Fibroblast of peridontal ligament (primary cell): ENCODE results near the gene SDR39U1.

Experiments
- DNase-seq: peaks from one replicate; pipeline ENCODE4 v3.0.0-alpha.2; 2010; ENCODE audit errors: extremely low read depth

The SDR39U1 gene

GRCh38 chr14:24429395-24430142 lies 13.0 kb downstream of the SDR39U1 start, which contains the start of the genes CBLN3 and KHNYN:
Gene CBLN3 (minus strand): TSS chr14:24429668. CDS start chr14:24429054, 614 bp downstream.
Gene KHNYN (plus strand): TSS chr14:24429954. CDS start chr14:24430731, 777 bp downstream.
- peak; percentile 91 for DNase-seq

- no peak for DNase-seq
These were observed 13.8 kb downstream of the SDR39U1 start for GRCh38 chr14:24428628-24429394.

DNA sequence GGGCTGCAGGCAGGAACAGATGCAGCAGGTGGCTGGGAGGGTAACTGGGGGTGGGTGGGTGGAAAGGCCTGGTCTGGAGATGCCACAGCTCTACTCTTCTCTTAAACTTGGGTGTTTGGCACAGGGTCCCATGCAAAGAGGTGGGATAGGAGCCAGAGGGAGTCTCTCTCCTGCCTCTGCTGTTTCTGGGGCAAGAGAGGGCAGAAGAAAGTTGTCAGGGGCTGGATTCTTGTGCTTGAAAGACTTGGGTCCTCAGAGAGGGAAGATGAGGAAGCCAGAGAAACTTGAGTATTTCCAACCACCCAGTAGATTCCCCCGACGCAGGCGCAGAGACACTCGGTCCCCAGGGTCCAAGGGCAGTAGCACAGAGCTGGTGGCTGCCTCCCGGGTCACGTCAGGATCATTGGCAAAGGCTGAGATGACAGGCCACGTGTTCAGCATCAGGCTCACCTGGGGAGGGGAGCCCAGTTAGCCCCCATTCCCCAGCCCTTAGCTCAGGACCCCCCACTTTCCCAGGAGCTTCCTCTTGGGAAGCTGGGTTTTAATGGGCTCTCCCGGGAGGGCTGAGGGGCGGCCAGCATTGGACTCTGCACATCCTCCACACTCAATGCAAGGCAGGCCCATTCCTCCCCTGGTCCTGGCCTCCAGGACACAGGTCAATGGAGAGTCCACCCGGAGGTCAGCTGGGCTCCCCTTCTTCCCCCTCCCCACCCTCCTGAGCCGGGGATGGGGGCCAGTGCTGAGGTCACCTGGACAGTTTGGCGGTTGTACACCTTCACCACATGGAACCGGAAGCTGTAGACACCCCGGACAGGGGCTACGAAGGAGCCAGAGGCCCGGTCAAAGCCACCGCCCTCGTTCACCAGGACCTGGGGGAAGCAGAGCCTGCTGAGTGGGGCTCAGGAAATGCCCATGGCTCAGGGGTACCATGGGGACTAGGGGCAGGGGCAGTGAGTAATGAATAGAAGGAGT lies 14.8 kb downstream of the SDR39U1 start:
- no peak for DNase-seq

GRCh38 chr14:24426912-24427536 lies 15.6 kb downstream of the SDR39U1 start:
- no peak for DNase-seq

GRCh38 chr14:24426150-24426911 lies 16.2 kb downstream of the SDR39U1 start:
- no peak for DNase-seq

- DNase-seq: peak; percentile 79
These were observed 16.9 kb downstream of the SDR39U1 start for GRCh38 chr14:24425704-24426103.

DNA sequence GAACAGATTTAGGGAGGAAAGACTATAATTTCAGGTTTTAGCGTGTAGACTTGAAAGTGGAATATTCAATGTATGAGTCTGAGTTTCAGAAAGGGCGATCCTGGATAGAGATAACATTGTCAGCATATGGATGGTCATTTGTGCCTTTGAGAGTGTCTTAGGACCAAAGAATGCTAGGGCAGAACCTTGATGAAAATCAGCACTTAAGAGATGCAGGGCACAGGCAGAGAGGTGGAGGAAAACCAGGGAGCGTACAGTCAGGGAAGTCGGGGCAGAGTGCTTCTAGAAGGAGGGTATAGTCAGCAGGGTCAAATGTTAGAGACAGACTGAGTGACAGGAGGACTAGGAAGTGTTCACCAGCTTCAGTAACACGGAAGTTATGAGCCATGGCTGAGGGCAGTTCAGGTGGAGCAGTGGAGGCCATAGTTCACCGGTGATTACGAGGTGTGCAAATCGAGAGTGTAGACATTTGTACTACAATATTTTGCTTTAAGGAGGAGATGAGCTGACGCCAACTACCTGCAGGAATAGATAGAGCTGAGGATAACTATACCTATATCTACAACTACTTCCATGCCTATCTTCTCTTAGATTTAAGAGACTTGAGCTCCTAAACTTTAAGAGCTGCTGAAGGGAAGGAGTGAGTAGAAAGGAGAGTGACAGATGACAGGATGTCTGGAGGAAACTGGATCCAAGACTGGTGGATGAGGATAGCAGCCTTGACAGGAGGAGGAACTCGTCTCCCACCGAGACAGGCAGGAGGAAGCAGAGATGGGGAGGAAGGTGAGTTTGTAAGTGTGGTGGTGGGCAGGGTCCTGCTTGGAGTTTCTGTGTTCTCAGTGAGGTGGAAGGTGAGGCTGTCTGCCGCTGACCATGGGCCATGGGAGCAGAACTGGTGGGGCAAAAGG lies 19.6 kb downstream of the SDR39U1 start:
- DNase-seq: no peak

DNA sequence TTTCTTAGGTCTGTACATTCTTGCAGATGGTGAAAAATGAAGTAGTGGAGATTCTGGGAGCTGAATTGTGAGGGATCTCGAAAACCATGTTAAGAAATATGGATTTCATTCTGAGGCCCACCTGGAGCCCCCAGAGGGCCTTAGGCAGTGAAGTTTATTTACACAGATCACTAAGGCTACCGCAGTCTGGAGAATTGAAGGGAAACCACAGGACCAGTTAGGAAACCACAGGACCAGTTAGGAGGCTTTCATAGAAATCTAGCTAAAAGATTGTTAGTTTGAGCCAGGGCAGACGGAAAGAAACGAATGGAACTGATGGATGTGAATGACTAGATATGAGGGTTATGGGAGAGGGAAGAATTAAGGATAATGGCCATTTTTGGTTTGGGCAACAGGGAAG lies 20.3 kb downstream of the SDR39U1 start:
- DNase-seq: peak; percentile 49

- DNase-seq: no peak
These were observed 24.1 kb downstream of the SDR39U1 start for GRCh38 chr14:24418492-24418873.

GRCh38 chr14:24417832-24418491 lies 24.6 kb downstream of the SDR39U1 start:
- DNase-seq: no peak

DNA sequence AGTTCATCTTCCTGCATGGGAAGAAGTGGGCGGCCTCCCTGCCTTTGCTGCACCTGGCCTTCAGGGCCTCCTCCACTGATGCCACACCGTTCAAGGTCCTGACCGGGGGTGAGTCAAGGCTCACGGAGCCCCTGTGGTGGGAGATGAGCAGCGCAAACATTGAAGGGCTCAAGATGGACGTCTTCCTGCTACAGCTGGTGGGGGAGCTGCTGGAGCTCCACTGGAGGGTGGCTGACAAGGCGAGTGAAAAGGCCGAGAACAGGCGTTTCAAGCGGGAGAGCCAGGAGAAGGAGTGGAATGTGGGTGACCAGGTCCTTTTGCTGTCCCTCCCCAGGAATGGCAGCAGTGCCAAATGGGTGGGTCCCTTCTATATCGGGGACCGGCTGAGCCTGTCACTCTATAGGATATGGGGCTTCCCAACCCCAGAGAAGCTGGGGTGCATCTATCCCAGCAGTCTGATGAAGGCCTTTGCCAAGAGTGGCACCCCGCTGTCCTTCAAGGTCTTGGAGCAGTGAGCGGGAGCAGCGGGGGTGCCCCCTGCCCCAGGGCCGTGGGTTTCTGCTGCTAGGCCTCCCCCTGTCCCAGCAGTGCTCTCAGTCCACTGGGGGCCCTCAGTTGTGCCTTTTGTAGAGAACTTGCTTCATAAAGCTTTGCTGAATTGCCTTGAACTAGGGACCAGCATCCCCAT lies 25.5 kb downstream of the SDR39U1 start:
- no peak for DNase-seq

DNA sequence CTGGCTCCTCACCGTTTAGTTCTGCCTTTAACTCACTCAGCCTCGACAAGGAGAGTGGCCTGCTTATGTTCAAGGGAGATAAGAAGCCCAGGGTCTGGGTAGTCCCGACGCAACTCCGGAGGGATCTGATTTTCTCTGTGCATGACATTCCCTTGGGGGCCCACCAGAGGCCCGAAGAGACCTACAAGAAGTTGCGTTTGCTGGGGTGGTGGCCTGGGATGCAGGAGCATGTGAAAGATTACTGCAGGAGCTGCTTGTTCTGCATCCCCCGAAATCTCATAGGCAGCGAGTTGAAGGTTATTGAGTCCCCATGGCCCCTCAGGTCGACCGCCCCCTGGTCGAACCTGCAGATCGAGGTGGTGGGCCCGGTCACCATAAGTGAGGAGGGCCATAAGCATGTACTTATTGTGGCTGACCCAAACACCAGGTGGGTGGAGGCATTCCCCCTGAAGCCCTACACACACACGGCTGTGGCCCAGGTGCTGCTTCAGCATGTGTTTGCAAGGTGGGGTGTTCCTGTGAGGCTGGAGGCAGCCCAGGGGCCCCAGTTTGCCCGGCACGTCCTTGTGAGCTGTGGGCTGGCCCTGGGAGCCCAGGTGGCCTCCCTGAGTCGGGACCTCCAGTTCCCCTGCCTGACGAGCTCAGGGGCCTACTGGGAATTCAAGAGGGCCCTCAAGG lies 26.2 kb downstream of the SDR39U1 start:
- DNase-seq: no peak

- DNase-seq: no peak
These were observed 26.9 kb downstream of the SDR39U1 start for GRCh38 chr14:24415421-24416253.

GRCh38 chr14:24414732-24415420 lies 27.7 kb downstream of the SDR39U1 start:
- no peak for DNase-seq

DNA sequence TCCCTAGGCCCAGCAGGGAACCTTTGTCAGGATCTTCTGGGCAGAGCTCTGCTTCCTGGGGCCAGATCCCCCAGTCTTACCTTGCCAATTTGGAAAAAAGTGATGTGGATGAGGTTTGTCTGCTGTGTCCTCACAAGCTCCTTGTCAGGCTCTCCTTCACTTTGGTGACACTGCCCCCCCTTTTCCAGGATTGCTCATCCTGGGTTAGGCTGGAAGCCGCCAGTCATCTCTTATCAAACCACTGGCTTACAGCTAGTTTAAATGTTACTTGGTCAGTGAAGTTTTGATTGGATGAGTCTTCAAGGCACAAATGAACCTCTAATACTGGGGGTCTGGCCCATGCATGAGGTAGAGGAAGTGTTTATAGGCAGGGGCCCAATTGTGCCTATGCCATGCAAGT lies 28.5 kb downstream of the SDR39U1 start:
- no peak for DNase-seq
